HepG2 (cell line): Measurements from ENCODE around the gene GSTT2. TPM values are rescaled to one million over a fixed set of nuclear protein-coding genes. Genes with fewer than 3 reads are reported as not detected.
"Not testable (repeated sequence)": the region's sequence is repeated elsewhere in the genome, so short reads cannot be mapped to it uniquely, and the experiment has no call there.

ENCODE experiments used
- ATAC-seq: fragments of 200-7000 bp; cut with Tn5 transposase; 3 replicates; pipeline ENCODE4 v1.9.1; 2020; ENCODE audit warnings: mild to moderate bottlenecking, moderate library complexity
- BruUV-seq: library from RNA; stranded (reverse); fragments of 400-500 nt; replicated peaks from 2 replicates; lab custom pipeline; 2021; lab: Mats Ljungman, UMichigan
- CTCF ChIA-PET: fragments of 300-600 bp; formaldehyde crosslinking; extraction: SDS; loops from one replicate; lab custom pipeline; 2021; ENCODE audit warnings: low total read pairs, inconsistent platforms, low intra/inter-chr PET ratio; lab: Yijun Ruan, JAX
- POLR2A ChIA-PET: fragments of 350-600 bp; sonication (Branson Sonifier 250); formaldehyde crosslinking; loops from one replicate; lab custom pipeline; 2020; ENCODE audit warnings: antibody characterized with exemption, inconsistent platforms; lab: Yijun Ruan, JAX
- DNase-seq: peaks from one replicate; pipeline ENCODE4 v3.0.0-alpha.2; 2015; ENCODE audit warnings: low spot score
- FAIRE-seq: peaks from 3 replicates; lab custom pipeline; 2011; peaks lifted over from hg19 to GRCh38; lab: Jason Lieb, UNC
- H2AFZ ChIP-seq: one replicate; pipeline ENCODE4 v1.6.1; 2011; ENCODE audit warnings: low read length, inconsistent platforms
- H3K27ac ChIP-seq: fragments of 300-600 bp; 3 replicates; pipeline ENCODE4 v1.8.0; 2011; ENCODE audit warnings: mixed run types, mild to moderate bottlenecking, mixed read lengths, low read length, inconsistent platforms; ENCODE audit not compliant: insufficient read depth; ENCODE audit errors: extremely low read length
- H3K27me3 ChIP-seq, 2 experiments: fragments of 200-600 bp in 1 of 2; 2 replicates in 1 of 2; 3 replicates in 1 of 2; pipeline versions ENCODE4 v1.6.0 to v1.8.0; 2011; ENCODE audit warnings: low read length in 2 of 2, mild to moderate bottlenecking in 2 of 2, moderate library complexity in 2 of 2, inconsistent platforms in 1 of 2; ENCODE audit not compliant: insufficient read depth in 2 of 2, control insufficient read depth in 1 of 2
- H3K36me3 ChIP-seq, 2 experiments: fragments of 200-600 bp in 1 of 2; replicated peaks in 1 of 2; 2 replicates in 1 of 2; 3 replicates in 1 of 2; pipeline versions ENCODE4 v1.5.1 to v1.8.0; 2011; ENCODE audit warnings: low read length in 2 of 2, inconsistent platforms in 1 of 2; ENCODE audit not compliant: insufficient read depth in 2 of 2, control insufficient read depth in 1 of 2
- H3K4me1 ChIP-seq: 2 replicates; pipeline ENCODE4 v1.5.1; 2012; ENCODE audit warnings: low read length, inconsistent platforms; ENCODE audit not compliant: insufficient read depth
- H3K4me2 ChIP-seq: 2 replicates; pipeline ENCODE4 v1.6.0; 2011; ENCODE audit warnings: low read depth, low read length, inconsistent platforms
- H3K4me3 ChIP-seq, 3 experiments: fragments of 200-600 bp in 1 of 3; sonication (generic), shearing (Covaris generic) in 1 of 3; replicated peaks in 1 of 3; 2 replicates each; pipeline ENCODE4 v1.5.1; 2011 to 2016; ENCODE audit warnings: low read length in 3 of 3, inconsistent platforms in 2 of 3, low read depth in 2 of 3, mild to moderate bottlenecking in 2 of 3, control low read depth in 1 of 3, mixed read lengths in 1 of 3; ENCODE audit not compliant: insufficient read depth in 1 of 3
- H3K79me2 ChIP-seq: one replicate; pipeline ENCODE4 v1.6.1; 2011; ENCODE audit warnings: low read length, inconsistent platforms; ENCODE audit not compliant: insufficient read depth
- H3K9ac ChIP-seq: 2 replicates; pipeline ENCODE4 v1.6.0; 2011; ENCODE audit warnings: mild to moderate bottlenecking, low read depth, low read length, inconsistent platforms; ENCODE audit not compliant: insufficient read depth
- H3K9me3 ChIP-seq: 2 replicates; pipeline ENCODE4 v1.5.1; 2012; ENCODE audit warnings: mild to moderate bottlenecking, low read length
- H4K20me1 ChIP-seq: 2 replicates; pipeline ENCODE4 v1.6.0; 2011; ENCODE audit warnings: inconsistent platforms, mild to moderate bottlenecking, low read length, moderate library complexity; ENCODE audit not compliant: insufficient read depth
- LCORL ChIP-seq, 2 experiments: fragments of 450-650 bp in 1 of 2; sonication (generic) in 1 of 2; formaldehyde crosslinking in 1 of 2; IDR thresholded peaks; 2 replicates each; pipeline versions ENCODE4 v1.5.0 to v1.6.1; 2017 to 2020; ENCODE audit warnings: antibody characterized with exemption in 1 of 2, missing genetic modification reagents in 1 of 2
- SMC3 ChIP-seq: IDR thresholded peaks from 2 replicates; pipeline ENCODE4 v1.6.1; 2011; ENCODE audit warnings: low read length, improper control_type of control experiment
- WGBS: methylation state at CpG from one replicate; pipeline ENCODE4 v1.1.6; 2017; ENCODE audit warnings: low lambda C conversion rate; 5-methylcytosine and 5-hydroxymethylcytosine counted together
- in situ Hi-C: cut with HindIII; loops from 2 replicates; pipeline ENCODE4 v1.10.0; 2017; ENCODE audit warnings: low pct_unique_long_range_greater_than_20kb; ENCODE audit not compliant: extremely low pct_ligation_motif_present
- intact Hi-C: fragments of 100-400 bp; cut with micrococcal nuclease; formaldehyde crosslinking; loops from one replicate; pipeline ENCODE4 v1.10.0; 2022; ENCODE audit not compliant: unreplicated experiment
- polyA plus RNA-seq, 8 experiments: library from polyadenylated mRNA; depleted of rRNA in 3 of 8; stranded (reverse) in 7 of 8; unstranded in 1 of 8; fragments of >200 nt; fragmentation: Illumina TruSeq in 4 of 8; extraction: Trizol in 4 of 8; gene quantifications; 2 replicates each; pipeline versions ENCODE4 v1.2.1 to v1.2.3, GENCODE V29; 2011 to 2016; ENCODE audit warnings: low read depth in 4 of 8, missing spikeins in 1 of 8, mixed read lengths in 1 of 8; ENCODE audit not compliant: insufficient read depth in 1 of 8
- total RNA-seq, 5 experiments: library from RNA; depleted of rRNA; stranded (reverse); fragments of >200 nt; fragmentation: Illumina TruSeq; extraction: Trizol; gene quantifications; 2 replicates each; pipeline ENCODE4 v1.2.3, GENCODE V29; 2016; ENCODE audit warnings: low read depth in 1 of 5

Gene GSTT2
- total and polyA plus RNA-seq, 2 of the 13 experiments (the other 11 are each of a cell fraction or from before 2014, with no cell fraction given) = not detected

DNA sequence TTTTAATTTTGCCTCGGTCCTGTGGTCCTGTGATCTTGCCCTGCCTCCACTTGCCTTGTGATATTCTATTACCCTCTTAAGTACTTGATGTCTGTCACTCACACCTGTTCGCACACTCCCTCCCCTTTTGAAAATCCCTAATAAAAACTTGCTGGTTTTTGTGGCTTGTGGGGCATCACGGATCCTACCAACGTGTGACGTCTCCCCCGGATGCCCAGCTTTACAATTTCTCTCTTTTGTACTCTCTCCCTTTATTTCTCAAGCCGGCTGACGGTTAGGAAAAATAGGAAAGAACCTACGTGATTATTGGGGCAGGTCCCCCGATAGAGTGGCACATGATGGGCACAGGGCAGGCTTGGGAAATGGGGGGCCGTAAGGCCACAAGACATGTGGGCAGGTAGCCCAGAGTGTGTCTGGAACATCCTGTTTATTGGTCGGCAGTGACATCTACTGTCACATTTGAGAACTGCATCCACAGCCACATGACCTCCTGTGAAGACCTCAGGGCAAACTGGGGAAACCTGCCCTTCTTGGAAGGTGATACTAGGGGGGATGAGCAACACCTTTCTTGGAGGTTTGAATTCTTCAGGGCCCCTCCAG, 23.5 kb upstream of the GSTT2 start (continued):
- TF ChIP-seq SMC3 (peak; percentile 85), LCORL (CRISPR knock-in tag; IDR thresholded peaks at IDR 0.05) (0 out of 2 replicates have a peak, but pooled peaks have one; percentile 25)
- not testable (repeated sequence) for TF ChIP-seq LCORL (IDR thresholded peaks at IDR 0.05)

DNA sequence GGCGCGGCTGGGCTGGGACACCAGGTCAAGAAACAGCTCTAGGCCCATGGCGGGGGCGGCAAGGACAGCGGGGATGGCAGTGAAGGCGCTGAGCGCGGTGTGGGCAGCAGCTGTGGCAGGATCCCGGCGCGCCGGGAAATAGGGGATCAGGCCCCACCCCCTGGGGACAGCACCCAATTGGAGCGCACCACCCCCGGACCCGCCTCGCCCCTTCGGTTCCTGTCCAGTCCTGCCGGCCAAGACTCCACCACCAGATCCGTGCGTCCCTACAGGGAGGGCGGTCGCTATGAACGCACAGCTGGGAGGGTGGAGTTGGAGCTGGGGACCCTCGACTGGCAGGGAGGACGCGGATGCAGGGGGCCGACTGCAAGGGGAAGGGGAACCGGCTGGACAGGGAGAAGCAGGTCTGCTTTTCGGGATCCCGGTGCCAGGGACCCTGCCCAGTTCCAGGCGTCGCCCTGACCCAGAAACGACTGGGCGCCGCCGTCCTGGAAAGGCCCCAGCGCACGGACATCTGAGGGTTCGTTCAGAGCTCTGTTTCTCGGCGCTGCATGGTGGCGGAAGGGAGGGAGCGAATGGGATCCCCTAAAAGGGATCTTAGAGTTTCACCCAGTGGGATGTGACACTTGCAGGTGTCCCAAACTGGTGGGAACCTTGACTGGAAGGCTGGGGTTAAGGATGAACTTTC, 18.7 kb upstream of the GSTT2 start, which contains the start of gene GSTT2B:
GSTT2B (minus strand) TSS at position 112 of the 688 bp plus-strand sequence; CDS start at position 48, 64 bp downstream.
- DNase-seq, H3K36me3 ChIP-seq, H3K9me3 ChIP-seq, intact Hi-C loops, H3K4me1 ChIP-seq, H3K4me3 ChIP-seq, H3K79me2 ChIP-seq, H4K20me1 ChIP-seq, H2AFZ ChIP-seq, CTCF ChIA-PET, FAIRE-seq, H3K27ac ChIP-seq, H3K9ac ChIP-seq, H3K27me3 ChIP-seq, in situ Hi-C loops, BruUV-seq, POLR2A ChIA-PET: not testable (repeated sequence)
- H3K4me2 ChIP-seq = 0 out of 2 replicates have a peak within 1 kb of the TSS, but pooled peaks have one; percentile 27
- WGBS = no CpG with 5 or more reads among the region's 43 CpGs
- ATAC-seq = peak; percentile 91

- H2AFZ ChIP-seq, H3K27ac ChIP-seq, H3K9ac ChIP-seq, H4K20me1 ChIP-seq, H3K4me2 ChIP-seq, BruUV-seq, H3K79me2 ChIP-seq, CTCF ChIA-PET, FAIRE-seq, H3K27me3 ChIP-seq, intact Hi-C loops, H3K4me3 ChIP-seq, POLR2A ChIA-PET, DNase-seq, H3K9me3 ChIP-seq, H3K4me1 ChIP-seq: not testable (repeated sequence)
- peak; percentile 69 for ATAC-seq
- no CpG with 5 or more reads among the region's 18 CpGs for WGBS
- in situ Hi-C loops = loop anchor here (5.0 kb wide), 1 partner anchor 39 kb away; no protein-coding TSS in a partner anchor
- H3K36me3 ChIP-seq = peaks cover 2 to 20% of the 10 kb centered on the region in 2 experiments
Measured at GRCh38 chr22:23966094-23966493, 13.8 kb upstream of the GSTT2 start.

DNA sequence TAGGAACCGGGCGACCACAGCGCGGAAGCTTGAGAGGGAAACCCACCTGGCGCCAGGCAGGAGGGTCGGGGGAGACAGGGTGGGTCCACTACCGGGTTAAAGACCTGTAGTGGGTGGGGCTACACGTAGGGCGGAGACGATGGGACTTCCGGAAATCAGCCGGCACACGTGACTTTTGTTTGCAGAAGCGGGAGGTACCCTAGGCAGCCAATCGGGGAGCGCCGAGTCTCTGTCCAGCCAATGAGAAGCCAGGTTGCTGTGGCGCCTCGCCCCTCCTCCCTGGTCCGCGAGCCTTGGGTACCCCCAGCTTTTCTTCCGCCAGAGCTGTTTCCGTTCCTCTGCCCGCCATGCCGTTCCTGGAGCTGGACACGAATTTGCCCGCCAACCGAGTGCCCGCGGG, 13.4 kb upstream of the GSTT2 start, which contains the start of gene DDTL:
DDTL (plus strand) TSS at position 321 of the 400 bp plus-strand sequence; CDS start at position 348, 27 bp downstream.
- CTCF ChIA-PET, H3K79me2 ChIP-seq, H3K4me3 ChIP-seq, H3K4me1 ChIP-seq, BruUV-seq, DNase-seq, intact Hi-C loops, H3K4me2 ChIP-seq, H2AFZ ChIP-seq, H3K9ac ChIP-seq, POLR2A ChIA-PET, H3K27me3 ChIP-seq, H3K27ac ChIP-seq, H3K9me3 ChIP-seq, H4K20me1 ChIP-seq: not testable (repeated sequence)
- peak; percentile 97 for ATAC-seq
- no CpG with 5 or more reads among the region's 30 CpGs for WGBS
- in situ Hi-C loops = loop anchor here (5.0 kb wide), 1 partner anchor 39 kb away; no protein-coding TSS in a partner anchor
- peaks cover 2 to 24% of the 10 kb centered on the region in 2 experiments for H3K36me3 ChIP-seq
- FAIRE-seq = peak; percentile 87
